SK-N-SH (cell line): Measurements from ENCODE around the gene MAPRE3. TPM values are rescaled to one million over a fixed set of nuclear protein-coding genes. Genes with fewer than 3 reads are reported as not detected.

Source experiments
- CTCF ChIA-PET: fragments of 300-600, 350-600 bp; formaldehyde crosslinking; extraction: SDS; loops from one replicate; lab custom pipeline; 2021; lab: Yijun Ruan, JAX
- POLR2A ChIA-PET: fragments of 350-600 bp; sonication (Branson Sonifier 250); formaldehyde crosslinking; extraction: SDS; loops from one replicate; lab custom pipeline; 2020; ENCODE audit warnings: antibody characterized with exemption, inconsistent platforms; lab: Yijun Ruan, JAX
- DNase-seq: peaks from one replicate; pipeline ENCODE4 v3.0.0; 2012
- H2AFZ ChIP-seq: fragments of 200-600 bp; sonication (generic); 2 replicates; pipeline ENCODE4 v1.8.1; 2016; ENCODE audit warnings: antibody characterized with exemption, mild to moderate bottlenecking, low read depth
- H3F3A ChIP-seq: fragments of 200-600 bp; sonication (generic); replicated peaks from 2 replicates; pipeline ENCODE3; 2016; ENCODE audit warnings: antibody characterized with exemption, mild to moderate bottlenecking; ENCODE audit not compliant: insufficient read depth
- H3K27ac ChIP-seq, 2 experiments: fragments of 200-500 bp in 1 of 2; fragments of 200-600 bp in 1 of 2; sonication (Bioruptor generic) in 1 of 2; sonication (generic), shearing (Covaris generic) in 1 of 2; 2 replicates each; pipeline versions ENCODE4 v1.5.1 to v1.6.1; 2014 to 2016; ENCODE audit warnings: low read depth in 2 of 2, inconsistent platforms in 1 of 2, low read length in 1 of 2, mild to moderate bottlenecking in 1 of 2, mixed read lengths in 1 of 2
- H3K27me3 ChIP-seq: fragments of 200-600 bp; sonication (generic), shearing (Covaris generic); 2 replicates; pipeline ENCODE4 v1.6.1; 2016; ENCODE audit warnings: mixed run types; ENCODE audit not compliant: insufficient read depth
- H3K36me3 ChIP-seq, 2 experiments: fragments of 200-500 bp in 1 of 2; fragments of 200-600 bp in 1 of 2; sonication (Bioruptor generic) in 1 of 2; sonication (generic) in 1 of 2; replicated peaks in 1 of 2; 2 replicates each; pipeline versions ENCODE3 to v1.5.1; 2014 to 2016; ENCODE audit warnings: low read length in 1 of 2, mild to moderate bottlenecking in 1 of 2; ENCODE audit not compliant: insufficient read depth in 2 of 2, control insufficient read depth in 1 of 2
- H3K4me1 ChIP-seq, 2 experiments: fragments of 200-500 bp in 1 of 2; fragments of 200-600 bp in 1 of 2; sonication (Bioruptor generic) in 1 of 2; sonication (generic), shearing (Covaris generic) in 1 of 2; 2 replicates each; pipeline versions ENCODE4 v1.5.1 to v1.6.1; 2014 to 2016; ENCODE audit warnings: low read depth in 1 of 2, low read length in 1 of 2, mixed run types in 1 of 2; ENCODE audit not compliant: insufficient read depth in 2 of 2, control insufficient read depth in 1 of 2
- H3K4me2 ChIP-seq: fragments of 200-600 bp; sonication (generic), shearing (Covaris generic); 2 replicates; pipeline ENCODE4 v1.6.1; 2017; ENCODE audit warnings: mixed run types
- H3K4me3 ChIP-seq, 2 experiments: fragments of 200-500 bp in 1 of 2; fragments of 200-600 bp in 1 of 2; sonication (Bioruptor generic) in 1 of 2; sonication (generic), shearing (Covaris generic) in 1 of 2; 2 replicates each; pipeline versions ENCODE4 v1.5.1 to v1.8.1; 2014 to 2016; ENCODE audit warnings: low read depth in 2 of 2, inconsistent platforms in 1 of 2, low read length in 1 of 2, mild to moderate bottlenecking in 1 of 2, mixed read lengths in 1 of 2, moderate library complexity in 1 of 2
- H3K79me2 ChIP-seq: fragments of 200-600 bp; sonication (generic); 2 replicates; pipeline ENCODE4 v1.8.1; 2017; ENCODE audit warnings: mild to moderate bottlenecking; ENCODE audit not compliant: insufficient read depth
- H3K9ac ChIP-seq: fragments of 200-600 bp; sonication (generic); 2 replicates; pipeline ENCODE4 v1.6.1; 2017; ENCODE audit warnings: mixed run types
- H3K9me2 ChIP-seq: fragments of 200-600 bp; sonication (generic); 2 replicates; pipeline ENCODE4 v1.6.1; 2017; ENCODE audit warnings: mixed run types
- H3K9me3 ChIP-seq: fragments of 200-600 bp; sonication (generic); 2 replicates; pipeline ENCODE4 v1.6.1; 2017; ENCODE audit warnings: mixed run types, mild to moderate bottlenecking, moderate library complexity
- H4K20me1 ChIP-seq: fragments of 200-600 bp; sonication (generic); 2 replicates; pipeline ENCODE4 v1.6.1; 2017; ENCODE audit warnings: mild to moderate bottlenecking, mixed run types; ENCODE audit not compliant: insufficient read depth
- CHD2 ChIP-seq: fragments of 150-350 bp; IDR thresholded peaks from 2 replicates; pipeline ENCODE4 v1.6.1; 2018; ENCODE audit warnings: low read length; ENCODE audit not compliant: partially characterized antibody
- FOXJ3 ChIP-seq: sonication (generic); formaldehyde crosslinking; IDR thresholded peaks from 2 replicates; pipeline ENCODE4 v1.5.1; 2020; ENCODE audit warnings: mild to moderate bottlenecking, missing genetic modification reagents
- MXI1 ChIP-seq: IDR thresholded peaks from 2 replicates; pipeline ENCODE4 v1.6.1; 2012; ENCODE audit warnings: mild to moderate bottlenecking, low read depth, low read length, improper control_type of control experiment
- NRF1 ChIP-seq: IDR thresholded peaks from 2 replicates; pipeline ENCODE4 v1.6.1; 2012; ENCODE audit warnings: low read depth, mild to moderate bottlenecking, low read length
- PBX3 ChIP-seq: IDR thresholded peaks from 2 replicates; pipeline ENCODE4; 2012
- POLR2AphosphoS5 ChIP-seq: IDR thresholded peaks from 2 replicates; pipeline ENCODE4 v1.6.1; 2012; ENCODE audit warnings: low read depth, low read length
- RFX5 ChIP-seq: IDR thresholded peaks from 2 replicates; pipeline ENCODE4 v1.6.1; 2012; ENCODE audit warnings: mild to moderate bottlenecking, improper control_type of control experiment, low read length
- SIN3A ChIP-seq: IDR thresholded peaks from 2 replicates; pipeline ENCODE4 v1.6.1; 2012; ENCODE audit warnings: low read depth, mild to moderate bottlenecking, low read length, moderate library complexity, borderline replicate concordance
- USF2 ChIP-seq: fragments of 150-350 bp; IDR thresholded peaks from 2 replicates; pipeline ENCODE4 v1.6.1; 2017; ENCODE audit warnings: antibody characterized with exemption, low read length, low read depth, borderline replicate concordance
- YY1 ChIP-seq: IDR thresholded peaks from 2 replicates; pipeline ENCODE4 v1.4.0; 2012; ENCODE audit warnings: low read depth, mild to moderate bottlenecking
- WGBS: methylation state at CpG from one replicate; pipeline ENCODE4 v1.1.6; 2017; ENCODE audit warnings: low lambda C conversion rate; 5-methylcytosine and 5-hydroxymethylcytosine counted together
- polyA plus RNA-seq, 3 experiments: library from polyadenylated mRNA; depleted of rRNA; stranded (reverse); fragments of >200 nt; gene quantifications; 2 replicates each; pipeline ENCODE4 v1.2.3, GENCODE V29; 2012
- TF ChIP-seq, protein P1 (sequence below): IDR thresholded peaks from 2 replicates; pipeline ENCODE4 v1.6.1; 2012; ENCODE audit warnings: mild to moderate bottlenecking, low read depth, low read length, moderate library complexity
- TF ChIP-seq, protein P2 (sequence below): IDR thresholded peaks from 2 replicates; pipeline ENCODE4 v1.4.0; 2012; ENCODE audit warnings: low read depth

The MAPRE3 gene
- 20.2 and 24.4 TPM in 2 replicates for polyA plus RNA-seq (2012; rRNA removed)
- polyA plus RNA-seq (2012; cell fraction: cytosol; rRNA removed), result 15.9 and 20.5 TPM in 2 replicates
- 67.4 and 80.9 TPM in 2 replicates for polyA plus RNA-seq (2012; cell fraction: nucleus; rRNA removed)

DNA sequence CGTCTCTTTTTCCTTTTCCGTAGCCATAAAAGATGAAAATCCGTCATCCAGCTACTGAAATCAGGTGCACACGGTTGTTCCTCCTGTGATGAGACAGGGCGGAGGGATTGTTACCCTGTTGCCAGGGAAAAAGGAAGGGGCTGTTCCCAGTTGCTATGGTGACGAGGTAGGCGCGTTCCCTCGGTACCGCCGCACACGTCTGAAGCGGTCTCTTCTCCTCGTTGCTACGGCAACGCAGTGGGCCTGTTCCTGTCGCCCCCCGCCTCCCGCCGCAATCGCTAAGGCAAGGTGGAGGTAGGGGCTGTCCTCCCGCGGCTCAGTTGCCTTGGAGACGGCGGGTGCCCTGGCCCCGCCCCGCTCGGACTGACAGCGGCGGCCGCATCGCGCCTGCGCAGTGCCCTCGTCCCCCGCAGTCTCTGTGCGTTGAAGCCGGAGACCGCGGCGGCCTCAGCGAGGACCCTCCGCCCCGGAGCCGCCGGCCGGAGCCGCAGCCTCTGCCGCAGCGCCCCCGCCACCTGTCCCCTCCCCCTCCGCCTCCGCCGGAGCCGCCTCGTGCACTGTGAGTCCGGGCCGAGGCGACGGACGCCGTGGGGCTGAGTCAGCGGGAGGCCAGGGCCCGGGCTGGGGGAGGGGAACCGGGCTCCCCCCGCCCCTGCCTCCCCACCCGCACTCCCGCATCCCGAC, at the start of gene MAPRE3:
Gene MAPRE3 (plus strand): TSS at position 394 of the 684 bp plus-strand sequence. CDS start 51,582 bp downstream, outside the sequence.
- Histone ChIP-seq H2AFZ (peak within 1 kb of the TSS; percentile 87), H3K27ac (peak within 1 kb of the TSS in 1 of 2 experiments; percentile 7; a peak in 1 of 4 replicates), H3F3A (peaks cover 4% of the 10 kb centered on the region), H3K4me2 (peak within 1 kb of the TSS; percentile 98)
- TF ChIP-seq PBX3 (peak; percentile 50; the same call in 1 of the 2 replicates), RFX5 (peak; percentile 90), FOXJ3 (CRISPR knock-in tag) (no peak), MXI1 (peak; percentile 92), NRF1 (peak; percentile 82), POLR2AphosphoS5 (no peak), SIN3A (peak; percentile 73; the same call in 1 of the 2 replicates), CHD2 (peak; percentile 7), YY1 (no peak), USF2 (no peak)
- TF ChIP-seq, protein P1, sequence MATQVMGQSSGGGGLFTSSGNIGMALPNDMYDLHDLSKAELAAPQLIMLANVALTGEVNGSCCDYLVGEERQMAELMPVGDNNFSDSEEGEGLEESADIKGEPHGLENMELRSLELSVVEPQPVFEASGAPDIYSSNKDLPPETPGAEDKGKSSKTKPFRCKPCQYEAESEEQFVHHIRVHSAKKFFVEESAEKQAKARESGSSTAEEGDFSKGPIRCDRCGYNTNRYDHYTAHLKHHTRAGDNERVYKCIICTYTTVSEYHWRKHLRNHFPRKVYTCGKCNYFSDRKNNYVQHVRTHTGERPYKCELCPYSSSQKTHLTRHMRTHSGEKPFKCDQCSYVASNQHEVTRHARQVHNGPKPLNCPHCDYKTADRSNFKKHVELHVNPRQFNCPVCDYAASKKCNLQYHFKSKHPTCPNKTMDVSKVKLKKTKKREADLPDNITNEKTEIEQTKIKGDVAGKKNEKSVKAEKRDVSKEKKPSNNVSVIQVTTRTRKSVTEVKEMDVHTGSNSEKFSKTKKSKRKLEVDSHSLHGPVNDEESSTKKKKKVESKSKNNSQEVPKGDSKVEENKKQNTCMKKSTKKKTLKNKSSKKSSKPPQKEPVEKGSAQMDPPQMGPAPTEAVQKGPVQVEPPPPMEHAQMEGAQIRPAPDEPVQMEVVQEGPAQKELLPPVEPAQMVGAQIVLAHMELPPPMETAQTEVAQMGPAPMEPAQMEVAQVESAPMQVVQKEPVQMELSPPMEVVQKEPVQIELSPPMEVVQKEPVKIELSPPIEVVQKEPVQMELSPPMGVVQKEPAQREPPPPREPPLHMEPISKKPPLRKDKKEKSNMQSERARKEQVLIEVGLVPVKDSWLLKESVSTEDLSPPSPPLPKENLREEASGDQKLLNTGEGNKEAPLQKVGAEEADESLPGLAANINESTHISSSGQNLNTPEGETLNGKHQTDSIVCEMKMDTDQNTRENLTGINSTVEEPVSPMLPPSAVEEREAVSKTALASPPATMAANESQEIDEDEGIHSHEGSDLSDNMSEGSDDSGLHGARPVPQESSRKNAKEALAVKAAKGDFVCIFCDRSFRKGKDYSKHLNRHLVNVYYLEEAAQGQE, result no peak
- TF ChIP-seq, protein P2, sequence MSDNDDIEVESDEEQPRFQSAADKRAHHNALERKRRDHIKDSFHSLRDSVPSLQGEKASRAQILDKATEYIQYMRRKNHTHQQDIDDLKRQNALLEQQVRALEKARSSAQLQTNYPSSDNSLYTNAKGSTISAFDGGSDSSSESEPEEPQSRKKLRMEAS, result no peak; the same call in 1 of the 2 replicates
- TF ChIP-seq, all 33 proteins: peak for 6
- Histone ChIP-seq H3K4me3 (peak within 1 kb of the TSS; percentile 65 to 78), H3K4me1 (peaks cover 0 to 13% of the 10 kb centered on the region in 2 experiments; a peak in 2 of 4 replicates), H3K79me2 (no peaks in the 10 kb centered on the region), H3K9me2 (no peaks in the 10 kb centered on the region), H3K9me3 (no peaks in the 10 kb centered on the region), H3K27me3 (peaks cover 7% of the 10 kb centered on the region; the same call in 1 of the 2 replicates), H3K36me3 (no peaks in the 10 kb centered on the region), H4K20me1 (no peaks in the 10 kb centered on the region; the same call in 1 of the 2 replicates), H3K9ac (peak within 1 kb of the TSS; percentile 48)
- ChIA-PET POLR2A (no interaction called here), CTCF (interaction anchor here (1.0 to 21.9 kb wide), 12 partner anchors 8 to 124 kb away, joined by 3 to 1017 read pairs (median 14); partner anchors contain the start of genes AGBL5, DPYSL5 and TMEM214)
- WGBS, result under 1% methylated on average over 33 of the region's 69 CpGs
- DNase-seq, result peak; percentile 100
